Renal cortical epithelial cell (primary cell): ENCODE data around the gene LRRC66. TPM values are rescaled to one million over a fixed set of nuclear protein-coding genes. Genes with fewer than 3 reads are reported as not detected.
A peak's percentile ranks its signal among the peaks of the same experiment; 100 is the strongest.

Experiments used
- DNase-seq: peaks from one replicate; pipeline ENCODE4 v3.0.0-alpha.2; 2011; ENCODE audit warnings: low read depth
- total RNA-seq: library from RNA; depleted of rRNA; stranded (reverse); fragments of >200 nt; gene quantifications from 2 replicates; pipeline ENCODE4 v1.2.3, GENCODE V29; 2014

LRRC66 gene
- total RNA-seq, 1 donor from 2014 or later, result 0.55 TPM

DNA sequence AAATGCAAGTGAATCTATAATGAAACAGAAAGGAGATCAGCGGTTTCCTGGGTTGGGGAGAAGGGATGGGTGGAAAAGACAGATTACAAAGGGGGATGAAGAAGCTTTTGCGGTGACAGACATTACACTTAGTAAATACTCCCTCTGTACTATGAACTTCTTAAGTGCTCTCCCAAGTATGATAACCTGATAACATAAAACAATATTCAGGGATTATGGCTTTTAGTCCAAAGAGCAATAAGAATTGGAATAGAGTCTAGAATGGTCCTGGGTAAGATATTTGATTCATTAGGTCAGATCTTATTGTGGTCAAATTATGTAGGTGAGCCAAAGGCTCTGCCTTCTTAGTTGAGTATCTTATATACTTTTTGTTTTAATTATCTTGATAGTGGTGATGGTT is 9.2 kb downstream of the LRRC66 start:
- no peak for DNase-seq

DNA sequence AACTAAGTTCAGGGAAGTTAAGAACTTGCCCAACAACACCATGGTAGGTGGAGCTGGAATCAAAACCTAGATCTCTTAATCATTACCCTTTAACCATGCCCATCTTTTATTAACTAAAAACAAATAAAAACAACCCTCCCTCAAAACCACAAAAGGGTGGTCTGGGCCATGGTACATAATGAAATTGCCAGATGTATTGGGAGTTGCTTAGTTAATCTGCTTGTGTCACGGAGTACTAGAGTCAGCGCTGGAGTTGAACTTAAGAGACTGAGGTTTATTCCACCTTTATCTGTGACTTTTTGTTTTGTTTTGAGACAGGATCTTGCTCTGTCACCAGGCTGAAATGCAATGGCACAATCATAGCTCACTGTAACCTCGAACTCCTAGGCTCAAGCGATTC is 13.3 kb downstream of the LRRC66 start:
- DNase-seq, result peak; percentile 35

DNA sequence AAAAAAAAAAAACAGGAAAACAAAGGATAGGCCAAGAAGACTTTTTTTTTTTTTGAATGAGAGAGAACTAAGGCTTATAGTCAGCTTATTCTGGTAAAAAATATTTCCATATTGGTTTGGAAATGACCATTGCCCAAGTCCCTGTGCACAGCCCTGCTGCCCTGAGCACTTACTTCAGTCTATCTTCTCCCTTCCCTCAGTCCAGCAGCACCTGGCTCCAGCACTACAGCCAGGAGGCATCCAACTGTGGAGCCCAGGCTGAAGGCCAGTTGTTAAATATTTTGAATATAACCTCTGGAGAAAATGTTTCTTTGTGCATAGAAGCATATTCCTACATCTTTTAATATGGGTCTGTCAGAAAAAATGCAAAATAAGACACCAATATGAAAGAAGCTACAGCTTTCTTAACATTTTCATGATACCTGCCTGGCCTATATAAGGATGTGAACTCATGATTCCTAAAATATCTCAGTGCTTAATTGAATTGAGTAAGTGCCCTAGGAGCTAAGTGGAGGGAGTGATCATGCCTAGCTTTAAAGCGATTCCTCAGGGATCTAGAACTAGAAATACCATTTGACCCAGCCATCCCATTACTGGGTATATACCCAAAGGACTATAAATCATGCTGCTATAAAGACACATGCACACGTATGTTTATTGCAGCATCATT is 14.4 kb downstream of the LRRC66 start:
- DNase-seq, result no peak

DNA sequence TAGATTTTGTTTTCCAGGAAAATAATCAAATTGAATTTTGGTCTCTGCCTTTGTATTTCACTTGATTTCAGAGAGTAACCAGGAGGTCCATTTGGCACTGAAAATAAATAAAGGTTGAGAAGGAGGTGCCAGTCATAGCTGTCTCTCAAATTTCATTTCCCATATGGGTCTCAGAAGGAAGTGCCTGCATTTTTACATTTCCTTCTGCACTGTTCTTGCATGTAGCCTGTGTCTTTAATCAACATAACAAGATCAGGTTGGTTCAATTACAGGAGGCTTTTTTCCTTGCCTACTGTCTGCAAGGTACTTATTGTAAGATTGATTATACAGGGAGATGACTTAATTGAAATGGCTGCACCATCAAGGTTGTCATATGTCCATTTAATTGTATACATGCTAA is 15.7 kb downstream of the LRRC66 start:
- no peak for DNase-seq

DNA sequence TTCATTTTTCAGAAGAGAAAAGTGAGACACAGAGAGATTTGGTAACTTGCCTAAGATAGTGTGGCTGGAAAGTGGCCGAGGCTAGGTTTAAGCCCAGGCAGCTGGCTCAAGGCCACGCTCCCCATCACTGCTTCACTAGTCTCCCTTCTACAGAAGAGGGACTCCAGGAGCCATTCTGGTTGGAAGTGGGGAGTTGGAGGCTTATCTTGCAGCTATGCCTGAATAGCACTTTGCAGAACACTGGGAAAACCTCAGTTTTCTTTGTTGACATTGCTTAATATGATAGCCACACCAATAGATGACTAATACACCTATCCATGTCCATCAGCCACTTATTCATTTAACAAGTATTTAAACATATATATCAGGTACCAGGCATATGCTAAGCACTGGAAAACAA is 18.5 kb downstream of the LRRC66 start:
- peak; percentile 76 for DNase-seq

DNA sequence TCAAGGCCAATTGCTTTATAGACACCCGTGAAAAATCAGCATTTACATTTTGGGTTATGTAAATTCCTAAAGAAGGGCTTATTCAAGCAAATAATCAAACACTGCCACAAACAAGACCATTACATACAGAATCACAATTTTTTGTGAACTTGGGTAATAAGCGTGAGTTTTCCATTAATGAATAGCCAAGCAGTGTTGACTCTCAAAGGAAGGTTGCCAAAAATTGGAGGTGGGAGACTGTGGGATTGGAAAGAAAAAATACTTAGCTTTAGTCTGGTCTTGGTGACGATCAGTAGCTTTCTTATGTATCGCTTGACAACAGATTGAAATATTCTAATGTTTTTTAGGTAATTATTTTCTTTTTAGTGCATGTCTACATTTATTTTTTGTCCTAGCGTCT is 20.9 kb downstream of the LRRC66 start:
- peak; percentile 44 for DNase-seq

DNA sequence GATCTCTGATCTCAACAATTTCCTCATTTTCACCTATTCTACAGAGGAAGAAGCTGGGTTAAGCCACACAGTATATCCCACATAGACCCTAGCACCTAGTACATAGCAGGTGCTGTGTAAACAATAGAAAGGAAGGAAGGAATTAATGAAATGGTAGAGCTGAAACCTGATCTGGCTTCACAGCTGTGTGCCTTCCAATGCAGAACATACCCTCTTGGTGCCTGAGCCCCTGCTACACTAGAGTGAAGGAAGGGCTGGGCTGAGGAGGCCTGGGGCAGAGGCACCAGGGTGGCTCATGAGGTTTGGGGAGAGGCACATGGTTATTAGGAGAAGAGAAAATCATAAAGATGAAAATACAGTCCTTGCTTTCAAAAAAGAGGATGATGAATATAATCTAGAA is 21.3 kb downstream of the LRRC66 start:
- no peak for DNase-seq

DNA sequence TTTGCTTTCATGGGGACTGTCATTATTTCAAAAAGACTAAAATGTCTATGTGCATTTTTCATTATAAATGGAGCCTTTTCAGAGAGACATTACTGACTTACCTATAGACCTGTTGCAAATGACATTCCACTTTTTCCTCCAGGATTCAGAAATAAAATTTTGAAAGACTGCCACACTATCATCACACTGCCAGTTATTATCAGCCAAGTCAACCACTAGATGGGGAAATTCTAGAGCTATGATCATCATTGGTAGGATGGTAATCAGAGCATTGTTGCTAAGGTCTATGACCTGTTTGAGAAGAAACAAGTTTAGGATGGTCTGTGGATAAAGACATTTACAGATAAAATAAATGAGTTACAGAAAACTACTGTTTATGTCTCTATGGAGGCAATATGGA is 22.5 kb downstream of the LRRC66 start:
- DNase-seq, result no peak

DNA sequence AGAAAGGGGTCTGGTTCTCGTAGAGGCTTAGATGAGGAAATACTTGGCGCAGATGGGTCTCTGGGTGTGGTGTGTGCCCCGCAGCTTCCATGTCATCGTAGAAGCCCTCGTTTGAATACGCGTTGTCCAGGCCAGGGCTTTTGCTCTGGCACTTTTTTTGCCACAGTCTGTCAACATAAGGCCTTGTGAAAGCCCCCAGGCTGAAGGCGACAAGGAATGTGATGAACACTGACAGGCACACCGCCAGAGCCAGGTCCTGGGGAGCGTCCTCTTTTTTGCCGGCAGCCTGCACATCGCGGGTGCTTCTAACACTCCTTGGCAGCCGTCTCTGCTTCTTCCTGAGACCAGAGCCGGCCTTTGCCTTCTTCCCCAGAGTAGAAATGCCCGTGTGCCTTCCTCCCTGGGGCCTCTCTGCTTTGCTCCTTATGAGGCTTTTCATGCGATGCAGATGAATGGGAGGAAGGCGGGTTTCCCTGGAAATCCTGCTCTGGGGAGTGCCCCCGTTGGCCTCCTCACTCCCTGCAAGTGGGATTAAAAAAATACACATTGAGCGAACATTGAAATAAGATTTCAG is 24.4 kb downstream of the LRRC66 start:
- no peak for DNase-seq

DNA sequence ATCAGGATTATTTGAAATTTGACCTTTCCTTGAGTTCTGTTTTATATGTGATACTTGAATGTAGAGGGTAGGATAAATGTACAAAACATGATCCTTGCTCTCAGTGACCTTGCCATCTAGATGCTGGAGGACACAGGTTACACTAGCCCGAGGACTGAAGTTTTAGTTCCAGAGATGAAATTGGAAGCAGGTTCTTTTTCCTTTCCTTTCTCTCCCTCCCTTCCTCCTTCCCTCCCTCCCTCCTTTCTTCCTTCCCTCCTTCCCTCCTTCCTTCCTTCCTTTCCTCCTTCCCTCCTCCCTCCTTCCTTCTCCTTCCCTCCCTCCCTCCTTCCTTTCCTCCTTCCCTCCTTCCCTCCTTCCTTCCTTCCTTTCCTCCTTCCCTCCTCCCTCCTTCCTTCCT is 54.3 kb downstream of the LRRC66 start:
- no peak for DNase-seq

DNA sequence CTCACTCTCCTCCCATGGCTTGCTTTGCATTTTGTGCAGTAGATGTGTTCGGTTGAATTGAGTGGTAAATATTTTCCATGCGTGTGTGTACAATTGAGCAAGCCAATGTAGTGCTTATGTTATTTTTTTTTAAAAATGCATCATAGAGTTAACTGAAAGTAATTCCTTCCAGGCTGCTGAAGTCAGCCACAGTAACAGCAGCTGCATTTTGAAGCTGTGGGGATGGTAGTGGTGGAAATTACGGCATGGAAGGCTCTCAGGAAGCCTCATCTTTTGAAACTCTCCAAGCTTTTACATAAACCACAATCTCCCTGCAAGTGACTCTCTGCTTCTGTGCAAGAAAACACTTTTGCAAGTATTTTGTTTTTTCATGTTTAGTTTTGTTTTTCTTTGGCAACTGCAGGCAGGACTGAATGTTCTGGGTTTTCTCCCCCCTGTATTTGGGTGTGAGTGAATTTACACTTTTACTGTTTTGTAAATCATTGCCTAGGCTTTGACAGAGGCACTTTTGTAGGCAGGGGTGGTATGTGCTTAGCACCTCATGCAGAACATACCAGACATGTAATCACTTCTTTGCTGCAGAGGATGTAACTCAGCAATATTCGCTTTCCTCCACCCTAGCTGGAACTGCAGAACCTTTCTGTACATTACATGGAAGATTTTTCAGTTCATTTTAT is 56.2 kb downstream of the LRRC66 start:
- peak; percentile 93 for DNase-seq

DNA sequence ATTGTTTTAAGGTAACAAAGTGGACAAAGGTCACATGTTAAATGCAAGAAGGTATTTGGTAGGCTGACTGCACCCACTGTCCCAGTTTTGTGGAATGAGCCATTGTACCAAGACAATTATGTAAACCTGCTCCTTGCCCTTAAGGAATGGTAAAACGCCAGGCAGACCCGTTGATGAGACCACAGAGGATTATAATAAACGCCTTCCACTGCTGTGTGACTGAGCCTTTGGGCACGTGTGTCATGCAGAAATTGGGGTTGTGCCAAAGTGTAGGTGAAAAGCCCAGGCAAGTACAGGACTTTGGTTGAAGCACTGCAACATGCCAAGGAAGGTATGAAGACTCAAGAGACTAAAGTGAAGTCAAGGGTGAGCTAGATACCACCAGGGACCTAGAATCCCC is 59.7 kb downstream of the LRRC66 start:
- peak; percentile 61 for DNase-seq

DNA sequence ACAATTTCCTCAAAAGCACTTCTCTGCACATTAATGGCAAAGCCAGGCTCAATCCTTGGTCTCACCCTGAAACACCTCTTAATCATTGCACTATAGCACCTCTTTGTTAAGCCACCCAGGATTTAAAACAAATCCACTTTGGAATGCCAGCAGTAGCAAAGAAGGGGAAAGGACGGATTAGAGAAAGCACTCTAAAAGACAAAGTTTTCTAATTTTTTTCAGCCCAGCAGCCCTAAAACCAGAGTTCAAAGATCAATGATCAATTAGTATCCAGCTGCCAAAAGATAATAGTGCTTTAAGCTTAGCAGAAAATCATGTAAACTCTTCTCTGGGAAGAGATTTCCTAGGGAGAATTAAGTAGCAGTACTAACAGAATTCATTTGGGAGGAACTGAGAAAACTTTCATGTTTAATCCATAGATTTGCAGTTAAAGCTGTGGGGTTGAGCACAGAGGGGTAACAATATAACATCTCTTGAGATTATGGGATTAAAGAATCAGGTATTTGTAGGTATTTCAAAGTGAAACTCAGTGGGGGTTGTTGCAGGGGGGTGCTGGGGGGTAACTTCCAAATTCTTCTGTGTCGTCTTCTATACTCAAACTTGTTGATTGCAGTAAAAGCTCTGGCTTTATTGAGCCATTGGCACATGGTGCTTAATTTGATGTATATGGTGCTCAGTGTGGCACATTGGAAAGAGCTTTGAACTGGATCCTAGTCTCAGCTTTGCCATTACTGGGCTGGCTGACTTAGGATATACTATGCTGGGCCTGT is 61.8 kb downstream of the LRRC66 start:
- DNase-seq, result no peak

Other genes starting within 250 kb of the LRRC66 start
- 48.3 and 81.4 TPM in 2 replicates for gene DCUN1D4, start 177.2 kb downstream of the LRRC66 start, total RNA-seq
- 15.3 and 38.9 TPM in 2 replicates for gene SGCB, start 17.9 kb upstream of the LRRC66 start, total RNA-seq
- 7.3 and 20.8 TPM in 2 replicates for gene SPATA18, start 30.9 kb upstream of the LRRC66 start, total RNA-seq